Spleen (tissue), 11 donors: ENCODE results near the gene TPRG1. TPM values are rescaled to one million over a fixed set of nuclear protein-coding genes. Genes with fewer than 3 reads are reported as not detected.

ENCODE experiments used
- DNase-seq: peaks from one replicate; pipeline ENCODE4 v3.0.0-alpha.2; 2020
- H3K27ac ChIP-seq, 8 donors: fragments of 200-600 bp; sonication (generic) in 7 of 8; 1 replicate in 4 of 8; 2 replicates in 4 of 8; pipeline versions ENCODE4 v1.5.0 to v1.8.0; 2016 to 2021; ENCODE audit warnings: inconsistent platforms in 4 of 8, mild to moderate bottlenecking in 4 of 8, moderate library complexity in 1 of 8
- H3K27me3 ChIP-seq, 7 donors: fragments of 200-600 bp; sonication (generic) in 6 of 7; replicated peaks in 1 of 7; 1 replicate in 4 of 7; 2 replicates in 3 of 7; pipeline versions ENCODE4 v1.5.0 to v1.8.0; 2016 to 2021; ENCODE audit warnings: inconsistent platforms in 3 of 7, mild to moderate bottlenecking in 1 of 7
- H3K36me3 ChIP-seq, 6 donors: fragments of 200-600 bp; sonication (generic) in 5 of 6; 1 replicate in 4 of 6; 2 replicates in 2 of 6; pipeline versions ENCODE4 v1.5.0 to v1.8.0; 2016 to 2021; ENCODE audit warnings: inconsistent platforms in 2 of 6
- H3K4me1 ChIP-seq, 6 donors: fragments of 200-600 bp; sonication (generic) in 5 of 6; 1 replicate in 3 of 6; 2 replicates in 3 of 6; pipeline versions ENCODE4 v1.5.0 to v1.8.0; 2016 to 2021; ENCODE audit warnings: inconsistent platforms in 3 of 6
- H3K4me3 ChIP-seq, 8 donors: fragments of 200-600 bp; sonication (generic) in 7 of 8; 1 replicate in 4 of 8; 2 replicates in 4 of 8; pipeline versions ENCODE4 v1.5.0 to v1.8.0; 2016 to 2021; ENCODE audit warnings: inconsistent platforms in 4 of 8, mild to moderate bottlenecking in 4 of 8, moderate library complexity in 2 of 8
- H3K9me3 ChIP-seq, 8 donors: fragments of 200-600 bp; sonication (generic) in 7 of 8; 1 replicate in 4 of 8; 2 replicates in 4 of 8; pipeline versions ENCODE4 v1.5.0 to v1.8.0; 2016 to 2021; ENCODE audit warnings: inconsistent platforms in 4 of 8
- CTCF ChIP-seq, 11 experiments: fragments of 200-600 bp in 7 of 11; fragments of 450-650 bp in 4 of 11; sonication (generic) in 4 of 11; IDR thresholded peaks in 8 of 11; conservative IDR thresholded peaks in 3 of 11; 1 replicate in 7 of 11; 2 replicates in 4 of 11; pipeline versions ENCODE4 v1.4.0 to v1.8.0; 2016 to 2021; ENCODE audit warnings: antibody characterized with exemption in 11 of 11, inconsistent platforms in 4 of 11, mild to moderate bottlenecking in 1 of 11
- POLR2A ChIP-seq, 3 donors: fragments of 450-650 bp; IDR thresholded peaks; one replicate each; pipeline ENCODE4 v1.5.1; 2017; ENCODE audit warnings: antibody characterized with exemption in 3 of 3, mild to moderate bottlenecking in 1 of 3
- POLR2AphosphoS5 ChIP-seq, 3 donors: sonication (generic); formaldehyde crosslinking; IDR thresholded peaks; one replicate each; pipeline ENCODE4 v1.5.1; 2017; ENCODE audit warnings: antibody characterized with exemption in 3 of 3
- WGBS, 5 donors: extraction: QIAGEN DNeasy Blood & Tissue Kit in 3 of 5; methylation state at CpG; one replicate each; pipeline versions ENCODE4 v1.1.5 to v1.1.7; 2013 to 2018; 5-methylcytosine and 5-hydroxymethylcytosine counted together
- intact Hi-C: fragments of 100-400 bp; cut with DNase I; formaldehyde crosslinking; loops from one replicate; pipeline ENCODE4 v1.15.0; 2023; ENCODE audit warnings: low total_unique reads
- polyA plus RNA-seq, 3 donors: library from polyadenylated mRNA; stranded (reverse); fragments of 200-250 nt; gene quantifications; one replicate each; pipeline ENCODE4 v1.2.1, GENCODE V29; 2013
- total RNA-seq, 7 donors: library from RNA; depleted of rRNA in 3 of 7; stranded (reverse); fragments of >200 nt in 3 of 7; fragmentation: NEBNext Ultra II Directional in 4 of 7; extraction: Animal tissue kit (Norgen Biotek cat#: 25700) in 4 of 7; gene quantifications; one replicate each; pipeline versions ENCODE4 v1.1.0 to v1.2.1, GENCODE V29; 2016 to 2021
- donor health status: healthy with polysubstance abuse.
- donor health status: DM: no; HTN: no; CAD: no; lungs with moderate emphysema.
- donor health status: DM: no; HTN: no; CAD: no.
- donor health status: Bipolar disorder and iron deficiency.
- donor health status: healthy.
- donor health status: DM: no; HTN: no; CAD: no.
- donor health status: DM: yes; HTN: yes; CAD: no.

The TPRG1 gene
- total and polyA plus RNA-seq, 10 donors: 0.29 to 11.7 (median 4.6) TPM

GRCh38 chr3:189286188-189286587 is 114.4 kb downstream of the TPRG1 start:
- Histone ChIP-seq H3K4me1 (peaks cover 0 to 5% (median 0%) of the 10 kb centered on the region in 6 donors), H3K27me3 (no peaks in the 10 kb centered on the region), H3K4me3 (no peak overlapping the region), H3K9me3 (no peaks in the 10 kb centered on the region), H3K36me3 (no peaks in the 10 kb centered on the region), H3K27ac (no peak overlapping the region)
- TF ChIP-seq POLR2AphosphoS5 (IDR thresholded peaks at IDR 0.05): no peak
- no peak for TF ChIP-seq POLR2A (IDR thresholded peaks at IDR 0.05)
- no peak for TF ChIP-seq CTCF (IDR thresholded peaks at IDR 0.05 in 8 of 11, conservative IDR thresholded peaks at IDR 0.05 in 3 of 11)
- intact Hi-C loops: no loop called here
- DNase-seq: no peak

- intact Hi-C loops: no loop called here
- DNase-seq: no peak
- TF ChIP-seq POLR2A (IDR thresholded peaks at IDR 0.05) (no peak), CTCF (IDR thresholded peaks at IDR 0.05 in 8 of 11, conservative IDR thresholded peaks at IDR 0.05 in 3 of 11) (no peak), POLR2AphosphoS5 (IDR thresholded peaks at IDR 0.05) (no peak)
- H3K4me3 ChIP-seq: no peak overlapping the region
- WGBS, 5 donors: 71 to 92% (median 78%) methylated on average over 5 of the region's 5 CpGs
- no peaks in the 10 kb centered on the region for H3K27me3 ChIP-seq
- H3K4me1 ChIP-seq: peaks cover 0 to 5% (median 0%) of the 10 kb centered on the region in 6 donors
- no peaks in the 10 kb centered on the region for H3K9me3 ChIP-seq
- no peak overlapping the region for H3K27ac ChIP-seq
- H3K36me3 ChIP-seq: no peaks in the 10 kb centered on the region
Observed at GRCh38 chr3:189286916-189287315, 115.1 kb downstream of the TPRG1 start.

- H3K27ac ChIP-seq: no peak overlapping the region
- H3K4me1 ChIP-seq: peaks cover 0 to 5% (median 0%) of the 10 kb centered on the region in 6 donors
- intact Hi-C loops: no loop called here
- no peak overlapping the region for H3K4me3 ChIP-seq
- H3K36me3 ChIP-seq: no peaks in the 10 kb centered on the region
- no peaks in the 10 kb centered on the region for H3K9me3 ChIP-seq
- no peaks in the 10 kb centered on the region for H3K27me3 ChIP-seq
- TF ChIP-seq POLR2A (IDR thresholded peaks at IDR 0.05): no peak
- no peak for TF ChIP-seq POLR2AphosphoS5 (IDR thresholded peaks at IDR 0.05)
- TF ChIP-seq CTCF (IDR thresholded peaks at IDR 0.05 in 8 of 11, conservative IDR thresholded peaks at IDR 0.05 in 3 of 11): no peak
- no peak for DNase-seq
- WGBS, 5 donors: 59 to 70% (median 68%) methylated on average over 7 of the region's 7 CpGs
Observed at GRCh38 chr3:189288348-189289235, 116.8 kb downstream of the TPRG1 start.

GRCh38 chr3:189289251-189289650 is 117.5 kb downstream of the TPRG1 start:
- TF ChIP-seq POLR2AphosphoS5 (IDR thresholded peaks at IDR 0.05): no peak
- no peak for TF ChIP-seq CTCF (IDR thresholded peaks at IDR 0.05 in 8 of 11, conservative IDR thresholded peaks at IDR 0.05 in 3 of 11)
- TF ChIP-seq POLR2A (IDR thresholded peaks at IDR 0.05): no peak
- H3K27me3 ChIP-seq: no peaks in the 10 kb centered on the region
- H3K4me3 ChIP-seq: no peak overlapping the region
- peaks cover 0 to 5% (median 0%) of the 10 kb centered on the region in 6 donors for H3K4me1 ChIP-seq
- DNase-seq: no peak
- no peaks in the 10 kb centered on the region for H3K36me3 ChIP-seq
- H3K9me3 ChIP-seq: no peaks in the 10 kb centered on the region
- 66 to 77% (median 72%) methylated on average over 2 of the region's 2 CpGs for WGBS, 5 donors
- intact Hi-C loops: no loop called here
- H3K27ac ChIP-seq: no peak overlapping the region
